ENCODE data around the gene DNAJC8.
A peak's percentile ranks its signal among the peaks of the same experiment; 100 is the strongest.

DNAJC8 gene

DNA sequence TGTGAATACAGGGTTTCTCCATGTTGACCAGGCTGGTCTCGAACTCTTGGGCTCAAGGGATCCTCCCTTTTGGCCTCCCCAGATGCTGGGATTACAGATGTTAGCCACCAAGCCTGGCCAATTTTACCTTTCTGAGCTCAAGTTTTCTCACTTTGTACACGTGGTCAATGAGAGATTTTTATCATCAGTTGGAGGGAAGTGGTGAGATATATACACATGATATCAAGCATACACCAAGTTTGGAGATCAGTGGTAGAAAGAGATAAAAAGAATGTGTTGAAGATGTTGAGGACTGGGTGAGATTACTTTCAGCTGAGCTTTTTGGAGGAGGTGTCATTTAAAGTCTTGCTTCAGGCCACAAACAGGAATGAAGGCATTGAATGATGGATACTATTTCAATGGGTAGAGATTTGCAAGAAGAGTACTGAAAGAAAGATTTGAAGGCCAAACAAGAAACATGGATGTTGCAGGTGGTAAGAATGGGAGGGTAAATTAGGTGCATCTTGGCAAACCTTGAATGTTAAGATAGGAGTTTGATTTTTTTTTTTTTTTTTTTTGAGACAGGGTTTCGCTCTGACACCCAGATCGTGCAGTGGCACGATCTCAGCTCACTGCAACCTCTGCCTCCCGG, 23.5 kb upstream of the DNAJC8 start:
- no peak for DNase-seq (ENCODE audit: low read depth in 2 of 2, low spot score in 1 of 2)

DNA sequence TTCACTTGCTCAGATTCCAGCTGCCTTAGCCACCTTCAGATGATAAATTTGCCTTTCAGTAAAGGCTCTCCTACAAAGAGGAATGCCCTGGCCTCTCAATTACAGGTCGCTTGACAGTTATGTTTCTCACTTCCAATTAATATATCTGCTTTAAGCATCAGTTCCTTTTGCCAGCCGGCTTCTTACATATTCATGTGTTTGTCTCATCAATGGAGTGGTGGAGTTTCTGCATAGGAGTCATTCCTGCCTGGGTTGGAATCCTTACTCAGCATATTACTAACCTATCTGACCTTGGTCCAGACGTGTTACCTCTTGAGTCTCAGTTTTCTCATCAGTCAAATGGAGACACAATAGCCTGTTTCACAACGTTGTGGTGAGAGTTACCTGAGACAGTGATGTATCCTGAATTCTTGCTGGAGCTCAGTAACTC, 17.1 kb upstream of the DNAJC8 start:
- DNase-seq (ENCODE audit: low read depth in 2 of 2, low spot score in 1 of 2) = no peak

DNA sequence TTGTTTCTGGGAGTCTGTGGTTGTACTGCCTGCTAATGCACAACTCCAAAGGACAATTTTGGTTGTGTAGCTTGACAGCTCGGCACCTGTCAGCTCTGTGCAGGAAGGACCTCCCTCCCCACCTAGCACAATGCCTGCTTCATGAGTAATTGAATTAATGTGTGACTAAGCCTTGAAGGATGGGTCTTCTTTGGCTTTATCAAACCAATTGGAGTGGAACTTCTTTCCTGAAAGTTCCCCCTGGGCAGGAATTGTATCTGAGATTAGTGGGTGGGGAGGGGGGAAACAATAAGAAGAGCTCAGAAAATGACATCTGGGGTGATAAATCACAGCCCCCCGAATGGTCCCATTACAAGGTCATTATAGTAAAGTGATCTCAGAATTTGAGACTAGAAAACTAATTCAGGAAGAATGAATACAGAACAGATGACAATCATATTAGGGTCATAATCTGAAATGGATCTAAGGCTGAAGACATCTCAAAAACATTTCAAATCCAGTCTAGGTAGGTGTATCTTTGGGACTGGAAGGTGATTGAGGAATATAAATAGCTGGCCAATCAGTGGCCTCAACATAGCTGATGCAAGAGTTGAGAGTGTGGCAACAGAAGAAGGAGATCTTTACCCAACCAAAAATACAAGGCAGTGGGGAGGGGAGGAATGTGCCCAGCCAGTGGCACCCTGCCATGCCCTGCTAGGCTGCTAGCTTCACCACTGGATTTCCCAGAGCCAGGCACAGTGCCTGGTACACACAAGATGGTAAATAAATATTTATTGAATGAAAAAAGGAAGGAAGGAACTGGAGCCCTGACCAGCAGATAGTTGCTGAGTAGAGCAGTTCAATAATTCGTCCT, 16.4 kb upstream of the DNAJC8 start:
- DNase-seq (ENCODE audit: low read depth in 2 of 2, low spot score in 1 of 2) = no peak

DNA sequence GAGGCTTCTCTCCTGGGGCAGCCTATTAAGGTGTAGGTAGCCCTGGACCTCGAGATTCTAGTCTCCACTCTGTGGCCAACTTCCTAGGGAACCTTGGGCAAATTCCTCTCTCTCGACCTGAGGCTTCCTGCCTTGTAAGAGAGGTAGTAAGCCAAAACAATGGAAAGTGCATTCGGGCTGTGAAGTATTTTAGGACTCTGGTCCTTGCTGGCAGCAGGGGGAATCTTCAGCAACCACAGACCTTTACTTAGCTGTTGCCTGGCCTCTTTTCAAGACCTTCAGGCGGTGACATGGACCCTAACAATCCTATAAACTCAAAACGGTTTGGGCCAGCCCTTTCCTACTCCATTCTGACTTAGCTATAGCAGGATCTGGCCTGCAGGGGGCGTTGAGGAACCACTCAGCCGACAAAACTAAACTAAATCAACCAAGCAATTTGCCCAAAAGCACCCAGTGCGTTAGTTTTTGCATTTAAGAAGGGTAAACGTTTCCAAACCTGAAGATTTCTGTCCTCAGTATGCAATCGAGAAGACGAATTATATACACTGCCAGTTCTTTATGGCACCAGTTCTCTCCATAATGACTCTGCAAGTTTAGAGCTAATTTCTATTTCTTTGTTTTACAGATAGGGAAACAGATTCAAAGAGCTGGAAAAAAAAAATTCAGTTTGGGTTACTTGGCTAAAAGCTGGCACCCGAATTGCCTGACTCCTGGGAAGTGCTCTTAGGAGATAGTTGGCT, 15.6 kb upstream of the DNAJC8 start:
- peak; percentile 60 to 68 for DNase-seq (ENCODE audit: low read depth in 2 of 2, low spot score in 1 of 2)

DNA sequence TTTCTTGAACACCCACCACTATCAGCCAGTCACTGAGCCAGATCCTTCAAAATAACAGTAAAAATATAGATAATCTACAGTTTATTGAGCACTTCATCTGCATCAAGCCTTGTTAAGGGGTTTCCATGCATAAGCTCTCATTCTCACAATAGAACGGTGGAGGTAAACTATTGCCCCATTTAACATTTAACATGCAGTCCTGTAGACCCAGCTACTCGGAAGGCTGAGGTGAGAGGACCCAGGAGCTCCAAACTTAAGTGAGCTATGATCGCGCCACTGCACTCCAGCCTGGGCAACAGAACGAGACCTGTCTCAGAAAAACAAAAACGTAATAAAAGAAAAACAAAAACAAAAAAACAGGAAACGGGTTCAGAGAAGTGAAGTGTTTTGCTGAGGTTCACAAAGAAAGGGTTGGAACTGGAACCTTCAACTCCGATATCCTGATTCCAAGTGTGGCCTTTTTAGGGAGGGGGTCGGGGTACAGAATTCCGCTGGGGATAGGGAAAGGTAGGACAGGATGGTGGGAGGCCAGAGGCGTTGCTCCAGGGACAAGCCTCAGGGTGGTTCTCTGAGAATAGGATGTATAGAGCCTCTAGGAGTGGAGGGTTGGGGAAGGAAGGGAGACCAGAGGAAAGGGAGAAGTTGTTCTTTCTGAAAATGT, 14.9 kb upstream of the DNAJC8 start:
- no peak for DNase-seq (ENCODE audit: low read depth in 2 of 2, low spot score in 1 of 2)

DNA sequence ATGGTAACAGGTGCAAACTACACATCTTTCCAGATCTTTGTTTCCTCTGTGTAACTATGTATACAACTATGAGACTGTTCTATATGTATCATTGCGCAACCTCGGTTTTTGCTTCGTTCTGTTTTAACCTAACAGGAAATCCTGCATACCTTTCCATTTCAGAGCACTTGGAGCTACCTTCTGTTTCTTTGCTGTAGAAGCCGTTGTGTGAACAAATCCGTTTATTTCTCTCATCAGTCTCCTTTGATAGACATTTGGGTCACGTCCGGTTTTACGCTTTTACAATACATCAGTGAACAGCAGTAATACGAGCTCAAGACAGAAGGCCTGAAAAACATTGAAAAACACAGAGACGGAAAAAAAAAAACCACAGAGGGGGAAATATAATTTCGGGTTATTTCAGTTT, 13.6 kb upstream of the DNAJC8 start:
- no peak for DNase-seq (ENCODE audit: low read depth in 2 of 2, low spot score in 1 of 2)

DNA sequence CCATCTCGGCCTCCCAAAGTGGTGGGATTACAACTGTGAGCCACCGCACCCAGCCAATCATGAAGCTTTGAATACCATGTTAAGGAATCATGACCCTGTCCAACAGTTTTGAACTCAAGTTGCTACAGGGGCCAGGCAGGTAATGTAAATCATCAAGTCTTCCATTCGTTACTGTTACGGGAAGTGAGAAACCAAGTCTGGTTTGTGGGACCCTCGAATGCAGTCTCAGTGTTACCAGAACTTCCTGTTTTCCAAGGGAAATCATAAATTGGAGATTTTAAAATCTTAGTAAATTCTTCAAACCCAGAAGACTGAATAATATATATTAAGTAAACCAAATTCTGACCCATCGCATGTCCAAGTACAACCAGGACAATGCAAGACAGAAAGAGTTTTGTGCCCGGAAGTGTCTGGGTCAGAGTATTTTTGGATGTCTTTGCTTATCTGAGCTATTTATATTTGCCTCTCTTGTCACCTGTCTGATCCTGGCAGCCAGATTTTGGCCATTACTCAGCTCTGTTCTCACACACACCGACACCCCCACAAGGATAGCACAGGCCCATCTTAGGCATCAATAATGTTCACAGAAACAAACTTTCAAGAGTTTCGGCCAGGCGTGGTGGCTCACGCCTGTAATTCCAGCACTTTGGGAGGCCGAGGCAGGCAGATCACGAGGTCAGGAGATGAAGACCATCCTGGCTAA, 11.9 kb upstream of the DNAJC8 start:
- no peak for DNase-seq (ENCODE audit: low read depth in 2 of 2, low spot score in 1 of 2)

DNA sequence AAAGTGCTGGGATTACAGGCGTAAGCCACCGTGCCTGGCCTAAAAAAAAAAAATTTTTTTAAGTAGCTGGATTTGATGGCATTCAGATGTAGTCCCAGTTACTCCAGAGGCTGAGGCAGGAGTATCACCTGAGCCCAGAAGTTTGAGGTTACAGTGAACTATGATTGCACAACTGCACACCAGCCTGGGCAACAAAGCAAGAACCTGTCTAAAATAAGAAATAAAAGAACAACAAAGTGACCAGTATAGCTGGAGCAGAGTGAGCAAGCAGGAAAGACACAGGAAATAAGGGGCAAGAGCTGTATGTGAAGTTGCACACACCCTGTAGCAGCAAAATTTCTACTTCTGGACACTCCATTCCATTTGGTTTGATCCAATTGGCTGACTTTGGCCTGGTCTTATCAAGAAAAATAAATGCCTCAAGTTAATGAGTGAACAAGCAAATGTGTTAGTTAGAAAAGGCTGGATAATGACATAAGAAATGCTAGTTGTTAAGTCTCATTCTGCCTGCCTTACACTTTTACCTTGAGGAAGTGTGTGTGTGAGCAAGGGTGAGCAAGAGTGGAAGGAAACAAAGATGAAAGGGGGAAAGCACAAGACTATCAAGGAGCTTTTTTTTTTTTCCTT, 11.0 kb upstream of the DNAJC8 start:
- no peak for DNase-seq (ENCODE audit: low read depth in 2 of 2, low spot score in 1 of 2)

DNA sequence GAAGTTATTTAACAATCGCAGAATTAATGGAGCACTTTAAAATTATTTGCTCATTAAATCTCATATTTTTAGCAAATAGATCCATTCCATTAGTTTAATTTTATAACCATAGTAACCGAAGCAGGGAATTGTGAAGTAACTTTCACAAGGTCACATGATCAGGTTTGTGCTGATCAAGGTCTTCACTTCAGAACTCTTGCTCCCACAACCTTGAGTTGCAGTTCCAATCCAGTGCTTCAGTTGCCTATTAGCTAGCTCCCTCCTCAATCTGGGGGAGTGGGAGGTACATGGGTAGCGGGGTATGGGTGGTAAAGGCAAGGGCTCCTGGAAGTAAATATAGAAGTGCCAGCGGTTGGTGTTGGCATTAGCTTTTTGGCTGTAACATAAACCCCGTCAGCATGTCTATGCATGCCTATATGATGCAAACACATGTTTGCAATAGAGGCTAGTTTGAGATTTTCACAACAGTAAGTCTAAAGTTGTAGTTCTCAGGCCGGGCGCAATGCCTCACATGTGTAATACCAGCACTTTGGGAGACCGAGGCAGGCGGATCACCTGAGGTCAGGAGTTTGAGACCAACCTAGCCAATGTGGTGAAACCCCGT, 8.9 kb upstream of the DNAJC8 start:
- DNase-seq (ENCODE audit: low read depth in 2 of 2, low spot score in 1 of 2) = no peak

DNA sequence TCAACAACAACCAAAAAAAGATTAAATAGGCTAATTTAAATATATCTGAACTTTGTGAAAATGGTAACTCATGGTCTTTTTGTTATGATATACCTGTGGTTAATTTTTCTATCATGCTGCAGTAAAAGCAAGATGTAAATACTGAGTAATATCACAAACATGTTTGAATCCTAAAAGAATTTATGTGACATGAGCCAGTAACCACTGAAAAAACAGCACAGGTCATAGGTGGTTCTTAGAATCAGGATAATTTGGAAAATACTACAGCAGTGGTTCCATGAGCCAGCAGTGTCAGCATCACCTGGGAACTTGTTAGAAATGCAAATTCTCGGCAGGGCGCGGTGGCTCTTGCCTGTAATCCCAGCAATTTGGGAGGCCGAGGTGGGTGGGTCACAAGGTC, 7.2 kb upstream of the DNAJC8 start:
- DNase-seq (ENCODE audit: low read depth in 2 of 2, low spot score in 1 of 2) = no peak

DNA sequence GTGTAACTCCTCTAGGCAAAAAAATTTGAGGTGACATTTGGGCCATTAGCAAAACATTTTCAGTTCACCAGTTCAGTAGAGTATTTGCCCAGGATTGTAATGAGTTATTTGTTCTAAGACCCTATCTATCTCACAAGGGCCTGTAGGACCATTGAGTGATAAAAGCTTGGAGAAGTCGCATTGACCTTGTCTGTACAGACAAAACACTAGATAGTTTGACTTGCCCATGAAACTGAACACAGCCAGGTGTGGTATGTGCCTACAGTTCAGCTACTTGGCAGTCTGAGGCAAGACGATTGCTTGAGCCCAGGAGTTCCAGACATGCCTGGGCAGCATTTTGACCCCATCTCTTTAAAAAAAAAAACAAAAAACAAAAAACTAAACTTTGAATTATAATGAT, 6.2 kb upstream of the DNAJC8 start:
- no peak for DNase-seq (ENCODE audit: low read depth in 2 of 2, low spot score in 1 of 2)

DNA sequence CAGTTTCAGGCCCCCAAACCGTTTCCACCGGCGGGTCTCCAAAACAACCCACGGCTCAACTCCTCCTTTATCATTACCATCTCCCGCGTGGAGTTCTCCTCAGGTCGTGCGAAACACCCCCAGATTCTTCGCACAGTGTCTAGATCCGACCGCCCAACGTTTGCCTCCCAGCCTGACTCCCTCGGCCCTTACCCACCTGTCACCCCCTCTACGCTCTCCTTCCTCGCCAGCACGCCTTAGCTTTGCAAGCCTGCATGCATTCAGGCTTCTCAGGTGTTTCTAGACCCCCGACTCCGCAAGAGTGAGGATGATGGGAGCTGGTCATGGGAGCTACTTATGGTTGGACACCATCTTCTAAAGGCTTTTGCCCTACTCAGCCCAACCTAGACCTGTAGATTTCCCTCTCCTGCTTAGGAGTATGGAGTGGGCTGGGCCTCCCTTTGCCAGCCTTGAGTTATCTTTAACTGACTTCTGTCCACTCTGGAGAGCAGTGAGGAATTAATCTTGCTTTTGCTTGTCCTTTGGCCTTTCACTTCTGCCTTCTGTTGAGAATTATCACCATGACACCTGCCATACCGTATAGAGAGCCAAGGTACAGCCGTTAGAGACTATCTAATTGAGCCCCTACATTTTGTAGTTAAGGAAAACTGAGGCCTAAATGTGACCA, 4.0 kb upstream of the DNAJC8 start:
- no peak for DNase-seq (ENCODE audit: low read depth in 2 of 2, low spot score in 1 of 2)

DNA sequence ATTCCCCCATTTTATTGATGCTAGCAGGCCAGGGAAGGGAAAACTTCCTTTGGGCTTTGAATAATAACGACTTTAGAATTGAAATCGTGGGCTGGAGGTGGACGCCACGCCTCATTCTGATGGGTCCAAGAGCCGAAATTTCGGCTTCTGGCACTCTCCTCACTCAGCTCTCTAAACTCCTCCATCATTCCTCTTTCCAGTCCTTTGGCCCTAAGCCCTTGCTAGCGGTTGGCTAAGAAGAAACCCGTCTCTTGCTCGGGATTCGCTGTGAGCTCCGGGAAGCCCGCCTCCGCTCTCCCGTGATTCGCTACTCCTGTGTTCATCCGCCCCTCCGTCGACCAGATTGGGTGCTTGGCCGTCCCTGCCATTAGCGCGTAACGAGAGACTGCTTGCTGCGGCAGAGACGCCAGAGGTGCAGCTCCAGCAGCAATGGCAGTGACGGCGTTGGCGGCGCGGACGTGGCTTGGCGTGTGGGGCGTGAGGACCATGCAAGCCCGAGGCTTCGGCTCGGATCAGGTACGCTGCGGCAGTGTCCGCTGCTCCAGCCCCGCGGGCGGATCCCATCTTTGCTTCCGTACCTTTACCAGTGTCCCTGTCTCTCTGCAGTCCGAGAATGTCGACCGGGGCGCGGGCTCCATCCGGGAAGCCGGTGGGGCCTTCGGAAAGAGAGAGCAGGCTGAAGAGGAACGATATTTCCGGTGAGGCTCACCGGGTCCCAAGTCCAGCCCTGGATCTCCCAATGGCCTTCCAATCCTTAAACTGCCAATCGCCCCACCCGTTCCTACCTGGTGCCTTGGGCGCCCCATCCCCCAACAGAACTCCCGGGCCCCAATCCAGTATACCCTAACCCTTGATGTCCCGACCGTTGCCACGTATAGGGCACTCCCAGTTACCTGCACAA, 3.2 kb upstream of the DNAJC8 start, which contains the start of gene ATP5IF1:
Gene ATP5IF1 (plus strand): TSS at position 370 of the 901 bp plus-strand sequence. CDS start 60 bp downstream, at position 430.
- DNase-seq (ENCODE audit: low read depth in 2 of 2, low spot score in 1 of 2) = peak; percentile 84 to 89

DNA sequence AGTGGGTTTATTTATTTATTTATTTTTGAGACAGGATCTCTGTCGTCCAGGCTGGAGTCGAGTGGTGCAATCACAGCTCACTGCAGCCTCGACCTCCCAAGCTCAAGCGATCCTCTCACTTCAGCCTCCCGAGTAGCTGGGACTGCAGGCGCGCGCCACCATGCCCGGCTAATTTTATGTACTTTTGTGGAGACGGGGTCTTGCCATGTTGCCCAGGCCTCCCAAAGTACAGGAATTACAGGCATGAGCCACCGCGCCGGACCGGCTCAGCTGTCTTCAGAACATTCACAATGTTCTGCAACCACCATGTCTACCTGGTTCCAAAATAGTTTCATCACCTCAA, 406 bp upstream of the DNAJC8 start:
- DNase-seq (ENCODE audit: low read depth in 2 of 2, low spot score in 1 of 2) = no peak

DNA sequence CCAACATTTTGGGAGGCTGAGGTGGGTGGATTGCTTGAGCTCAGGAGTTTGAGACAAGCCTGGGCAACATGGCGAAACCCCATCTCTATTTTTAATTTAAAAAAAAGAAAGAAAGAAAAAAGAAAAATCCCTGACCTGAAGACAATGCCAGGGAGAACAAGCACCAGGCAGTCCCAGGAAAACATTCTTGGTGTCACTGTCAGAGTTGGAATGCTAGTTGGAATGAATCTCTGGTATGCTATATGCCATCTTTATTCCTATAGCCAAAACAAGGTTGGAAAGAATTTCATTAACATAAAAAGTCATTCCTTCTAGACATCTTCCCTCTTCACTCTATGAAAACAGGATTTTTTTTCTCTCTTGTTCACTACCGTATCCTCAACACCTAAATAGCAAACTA, 2.8 kb downstream of the DNAJC8 start:
- no peak for DNase-seq (ENCODE audit: low read depth in 2 of 2, low spot score in 1 of 2)

DNA sequence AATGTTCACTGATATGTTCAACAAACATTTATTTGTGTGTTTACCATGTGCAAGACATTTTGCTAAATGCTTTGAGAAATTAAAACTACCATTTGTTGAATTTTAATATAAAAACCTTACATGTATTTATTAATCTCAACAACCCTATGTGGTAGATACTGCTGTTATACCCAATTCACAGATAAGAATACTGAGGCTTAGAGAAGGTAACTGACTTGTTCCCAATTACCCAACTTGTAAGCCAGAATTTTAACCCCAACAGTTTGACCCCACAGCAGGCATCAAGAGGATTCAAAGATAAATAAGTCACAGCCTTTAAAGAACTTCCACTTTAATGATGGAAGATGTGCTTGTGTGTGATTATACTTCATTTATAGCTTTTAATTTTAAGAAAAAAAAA, 3.7 kb downstream of the DNAJC8 start:
- DNase-seq (ENCODE audit: low read depth in 2 of 2, low spot score in 1 of 2) = no peak

DNA sequence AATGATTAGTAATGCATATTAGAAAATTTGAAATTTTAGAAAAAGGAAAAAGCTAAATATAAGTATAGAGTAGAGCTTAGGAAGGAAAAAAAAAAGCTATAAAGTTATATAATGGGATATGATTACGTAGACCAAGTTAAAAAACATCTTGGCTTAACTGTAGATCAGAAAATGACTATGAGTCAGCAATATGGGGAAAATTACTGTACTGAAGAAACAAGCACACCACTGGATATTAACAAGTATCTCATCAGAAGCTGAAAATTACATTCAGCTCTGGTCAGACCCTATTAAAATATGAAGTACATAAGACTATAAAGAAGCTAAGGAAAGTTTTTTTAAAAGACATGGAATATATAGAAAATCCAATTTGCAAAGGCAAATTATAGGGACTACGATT, 19.5 kb downstream of the DNAJC8 start:
- DNase-seq (ENCODE audit: low read depth in 2 of 2, low spot score in 1 of 2) = no peak

DNA sequence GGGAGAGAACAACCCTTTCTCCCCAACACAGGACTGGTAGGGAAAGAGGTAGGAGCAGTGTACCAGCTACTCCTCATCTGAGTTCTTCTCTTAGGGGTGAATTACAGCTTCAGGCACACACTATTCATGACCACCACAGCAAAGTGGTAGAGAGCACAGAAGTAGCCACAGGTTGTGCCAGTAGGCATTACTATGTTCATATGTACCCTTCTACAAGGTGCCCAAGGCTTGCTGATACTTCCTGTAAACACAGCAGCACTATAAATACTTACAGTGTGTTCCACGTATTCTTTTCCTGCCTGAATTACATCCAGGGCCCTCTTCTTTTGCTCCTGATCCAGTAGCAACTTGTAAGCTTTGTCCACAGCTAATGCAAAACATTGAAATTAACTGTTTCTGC, 23.1 kb downstream of the DNAJC8 start:
- DNase-seq (ENCODE audit: low read depth in 2 of 2, low spot score in 1 of 2) = no peak

All from stimulated activated CD8-positive, alpha-beta memory T cell treated with anti-CD3 and anti-CD28 coated beads, Interleukin-4, amount 100 ng/mL, for 4 hours (primary cell).